ENCODE results near the gene ADAM12.

DNA sequence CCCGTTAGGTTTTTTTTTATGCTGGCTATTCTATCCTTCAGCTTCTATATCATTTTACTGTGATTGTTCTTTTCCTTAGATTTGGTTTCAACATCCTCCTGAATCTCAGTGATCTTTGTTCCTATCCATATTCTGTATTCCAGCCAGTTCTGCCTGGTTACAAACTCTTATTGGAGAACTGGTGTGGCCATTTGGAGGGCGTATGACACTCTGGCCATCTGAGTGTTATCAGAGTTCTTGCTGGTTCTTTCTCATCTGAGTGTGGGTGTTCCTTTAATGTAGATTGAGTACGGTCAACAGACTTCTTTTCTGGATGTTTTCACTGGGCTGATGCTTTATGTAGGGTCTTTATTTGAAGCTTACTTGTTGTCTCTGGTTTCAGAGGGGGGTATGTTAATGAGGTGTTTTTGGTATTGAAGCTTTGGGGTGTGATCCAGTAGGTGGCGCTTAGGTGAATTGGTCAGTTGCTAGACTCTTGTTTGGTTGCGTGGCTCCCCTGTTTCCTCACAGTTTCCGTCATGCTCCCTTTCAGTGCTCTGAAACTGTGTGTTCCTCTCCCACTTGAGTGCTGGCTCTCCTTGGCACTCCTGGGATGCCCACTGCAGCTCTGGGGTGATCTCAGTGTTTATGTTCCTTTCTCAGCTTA, 411.2 kb downstream of the ADAM12 start:
- no peak for TF ChIP-seq EZH2phosphoT487 (IDR thresholded peaks at IDR 0.05; ENCODE audit: borderline replicate concordance)
- TF ChIP-seq, protein P1, sequence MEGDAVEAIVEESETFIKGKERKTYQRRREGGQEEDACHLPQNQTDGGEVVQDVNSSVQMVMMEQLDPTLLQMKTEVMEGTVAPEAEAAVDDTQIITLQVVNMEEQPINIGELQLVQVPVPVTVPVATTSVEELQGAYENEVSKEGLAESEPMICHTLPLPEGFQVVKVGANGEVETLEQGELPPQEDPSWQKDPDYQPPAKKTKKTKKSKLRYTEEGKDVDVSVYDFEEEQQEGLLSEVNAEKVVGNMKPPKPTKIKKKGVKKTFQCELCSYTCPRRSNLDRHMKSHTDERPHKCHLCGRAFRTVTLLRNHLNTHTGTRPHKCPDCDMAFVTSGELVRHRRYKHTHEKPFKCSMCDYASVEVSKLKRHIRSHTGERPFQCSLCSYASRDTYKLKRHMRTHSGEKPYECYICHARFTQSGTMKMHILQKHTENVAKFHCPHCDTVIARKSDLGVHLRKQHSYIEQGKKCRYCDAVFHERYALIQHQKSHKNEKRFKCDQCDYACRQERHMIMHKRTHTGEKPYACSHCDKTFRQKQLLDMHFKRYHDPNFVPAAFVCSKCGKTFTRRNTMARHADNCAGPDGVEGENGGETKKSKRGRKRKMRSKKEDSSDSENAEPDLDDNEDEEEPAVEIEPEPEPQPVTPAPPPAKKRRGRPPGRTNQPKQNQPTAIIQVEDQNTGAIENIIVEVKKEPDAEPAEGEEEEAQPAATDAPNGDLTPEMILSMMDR (conservative IDR thresholded peaks at IDR 0.05; ENCODE audit: low read length), result no peak; the same call in 1 of the 2 replicates

Measured in Loucy (cell line).